HepG2 (cell line): Measurements from ENCODE around the gene PRM2. TPM values are rescaled to one million over a fixed set of nuclear protein-coding genes. Genes with fewer than 3 reads are reported as not detected.

Experiments used
- ELF1 ChIP-seq: sonication (generic); formaldehyde crosslinking; IDR thresholded peaks from 2 replicates; pipeline ENCODE4 v1.4.0; 2020; ENCODE audit warnings: missing genetic modification reagents
- KAT7 ChIP-seq: IDR thresholded peaks from 2 replicates; pipeline ENCODE4 v1.6.1; 2018; ENCODE audit warnings: borderline replicate concordance, missing compliant biosample characterization
- MBD4 ChIP-seq: IDR thresholded peaks from 2 replicates; pipeline ENCODE4 v1.6.1; 2012; ENCODE audit warnings: low read length, inconsistent platforms, borderline replicate concordance
- NONO ChIP-seq, 2 experiments: fragments of 450-650 bp in 1 of 2; sonication (generic) in 1 of 2; formaldehyde crosslinking in 1 of 2; IDR thresholded peaks in 1 of 2; conservative IDR thresholded peaks in 1 of 2; 2 replicates each; pipeline versions ENCODE4 v1.6.1 to v1.8.0; 2017 to 2022; ENCODE audit warnings: mild to moderate bottlenecking in 1 of 2, missing genetic modification reagents in 1 of 2, moderate library complexity in 1 of 2
- NR2F2 ChIP-seq: IDR thresholded peaks from 2 replicates; pipeline ENCODE4 v1.6.1; 2012; ENCODE audit warnings: low read depth, inconsistent platforms, borderline replicate concordance
- PAX8 ChIP-seq: sonication (generic); formaldehyde crosslinking; IDR thresholded peaks from 2 replicates; pipeline ENCODE4 v1.8.0; 2022; ENCODE audit warnings: mild to moderate bottlenecking, missing genetic modification reagents, borderline replicate concordance
- PPARG ChIP-seq: conservative IDR thresholded peaks from 2 replicates; pipeline ENCODE4 v1.6.1; 2016; ENCODE audit warnings: missing biosample characterization, missing genetic modification reagents
- REPIN1 ChIP-seq: sonication (generic); formaldehyde crosslinking; IDR thresholded peaks from 2 replicates; pipeline ENCODE4 v1.8.0; 2022; ENCODE audit warnings: missing genetic modification reagents, low read depth, mild to moderate bottlenecking, borderline replicate concordance
- SIX1 ChIP-seq: sonication (generic); formaldehyde crosslinking; IDR thresholded peaks from 2 replicates; pipeline ENCODE4 v1.4.0; 2020; ENCODE audit warnings: missing genetic modification reagents, borderline replicate concordance
- SNRNP70 ChIP-seq: fragments of 200-400 bp; formaldehyde crosslinking; IDR thresholded peaks from 2 replicates; pipeline ENCODE4 v1.6.1; 2017; ENCODE audit warnings: mild to moderate bottlenecking, low read depth, low read length, moderate library complexity
- SOX5 ChIP-seq: IDR thresholded peaks from 2 replicates; pipeline ENCODE4 v1.6.1; 2016; ENCODE audit warnings: borderline replicate concordance
- SRSF9 ChIP-seq: fragments of 200-400 bp; formaldehyde crosslinking; IDR thresholded peaks from 2 replicates; pipeline ENCODE4 v1.6.1; 2018; ENCODE audit warnings: borderline replicate concordance, mild to moderate bottlenecking, low read depth, low read length; ENCODE audit not compliant: insufficient read depth, poor library complexity, severe bottlenecking
- YEATS4 ChIP-seq: sonication (generic); formaldehyde crosslinking; IDR thresholded peaks from 2 replicates; pipeline ENCODE4 v1.4.0; 2020; ENCODE audit warnings: missing genetic modification reagents, borderline replicate concordance
- ZBTB8A ChIP-seq: sonication (generic); formaldehyde crosslinking; IDR thresholded peaks from 2 replicates; pipeline ENCODE4 v1.4.0; 2020; ENCODE audit warnings: mild to moderate bottlenecking, low read depth, missing genetic modification reagents, borderline replicate concordance
- ZFP1 ChIP-seq: IDR thresholded peaks from 2 replicates; pipeline ENCODE4 v1.6.1; 2016
- ZMYM2 ChIP-seq: sonication (generic); formaldehyde crosslinking; IDR thresholded peaks from 2 replicates; pipeline ENCODE4 v1.8.0; 2022; ENCODE audit warnings: mild to moderate bottlenecking, missing genetic modification reagents
- ZNF101 ChIP-seq: sonication (generic); formaldehyde crosslinking; IDR thresholded peaks from 2 replicates; pipeline ENCODE4 v1.4.0; 2020; ENCODE audit warnings: mild to moderate bottlenecking, low read depth, missing genetic modification reagents, borderline replicate concordance
- ZNF230 ChIP-seq: sonication (generic); formaldehyde crosslinking; IDR thresholded peaks from 2 replicates; pipeline ENCODE4 v1.4.0; 2020; ENCODE audit warnings: mild to moderate bottlenecking, missing genetic modification reagents
- ZNF350 ChIP-seq: sonication (generic); formaldehyde crosslinking; IDR thresholded peaks from 2 replicates; pipeline ENCODE4 v1.4.0; 2020; ENCODE audit warnings: mild to moderate bottlenecking, low read depth, missing genetic modification reagents, borderline replicate concordance
- ZNF430 ChIP-seq: sonication (generic); formaldehyde crosslinking; IDR thresholded peaks from 2 replicates; pipeline ENCODE4 v1.9.0; 2021; ENCODE audit warnings: mild to moderate bottlenecking, missing genetic modification reagents
- ZNF44 ChIP-seq: sonication (generic); formaldehyde crosslinking; IDR thresholded peaks from 2 replicates; pipeline ENCODE4 v1.5.1; 2020; ENCODE audit warnings: mild to moderate bottlenecking, missing genetic modification reagents
- ZNF605 ChIP-seq: sonication (generic); formaldehyde crosslinking; IDR thresholded peaks from 2 replicates; pipeline ENCODE4 v1.8.0; 2022; ENCODE audit warnings: mild to moderate bottlenecking, missing genetic modification reagents
- ZNF614 ChIP-seq: IDR thresholded peaks from 2 replicates; pipeline ENCODE4 v1.6.1; 2018; ENCODE audit warnings: missing biosample characterization, missing genetic modification reagents, inconsistent platforms, borderline replicate concordance
- ZNF644 ChIP-seq: IDR thresholded peaks from 2 replicates; pipeline ENCODE4 v1.6.1; 2016; ENCODE audit warnings: low read depth
- ZNF839 ChIP-seq: sonication (generic); formaldehyde crosslinking; IDR thresholded peaks from 2 replicates; pipeline ENCODE4 v1.4.0; 2020; ENCODE audit warnings: missing genetic modification reagents, mild to moderate bottlenecking, borderline replicate concordance
- ZSCAN9 ChIP-seq: IDR thresholded peaks from 2 replicates; pipeline ENCODE4 v1.6.1; 2016; ENCODE audit warnings: borderline replicate concordance
- polyA plus RNA-seq, 8 experiments: library from polyadenylated mRNA; depleted of rRNA in 3 of 8; stranded (reverse) in 7 of 8; unstranded in 1 of 8; fragments of >200 nt; fragmentation: Illumina TruSeq in 4 of 8; extraction: Trizol in 4 of 8; gene quantifications; 2 replicates each; pipeline versions ENCODE4 v1.2.1 to v1.2.3, GENCODE V29; 2011 to 2016; ENCODE audit warnings: low read depth in 4 of 8, missing spikeins in 1 of 8, mixed read lengths in 1 of 8; ENCODE audit not compliant: insufficient read depth in 1 of 8
- total RNA-seq, 5 experiments: library from RNA; depleted of rRNA; stranded (reverse); fragments of >200 nt; fragmentation: Illumina TruSeq; extraction: Trizol; gene quantifications; 2 replicates each; pipeline ENCODE4 v1.2.3, GENCODE V29; 2016; ENCODE audit warnings: low read depth in 1 of 5
- TF ChIP-seq, protein P1 (sequence below): sonication (generic); formaldehyde crosslinking; IDR thresholded peaks from 2 replicates; pipeline ENCODE4 v1.9.0; 2021; ENCODE audit warnings: missing genetic modification reagents, borderline replicate concordance
- TF ChIP-seq, protein P2 (sequence below): sonication (generic); formaldehyde crosslinking; IDR thresholded peaks from 2 replicates; pipeline ENCODE4 v1.5.0; 2020; ENCODE audit warnings: mild to moderate bottlenecking, missing genetic modification reagents, moderate library complexity

Gene PRM2
- total and polyA plus RNA-seq, 2 of the 13 experiments (the other 11 are each of a cell fraction or from before 2014, with no cell fraction given): 0.54 TPM; not detected in 1

DNA sequence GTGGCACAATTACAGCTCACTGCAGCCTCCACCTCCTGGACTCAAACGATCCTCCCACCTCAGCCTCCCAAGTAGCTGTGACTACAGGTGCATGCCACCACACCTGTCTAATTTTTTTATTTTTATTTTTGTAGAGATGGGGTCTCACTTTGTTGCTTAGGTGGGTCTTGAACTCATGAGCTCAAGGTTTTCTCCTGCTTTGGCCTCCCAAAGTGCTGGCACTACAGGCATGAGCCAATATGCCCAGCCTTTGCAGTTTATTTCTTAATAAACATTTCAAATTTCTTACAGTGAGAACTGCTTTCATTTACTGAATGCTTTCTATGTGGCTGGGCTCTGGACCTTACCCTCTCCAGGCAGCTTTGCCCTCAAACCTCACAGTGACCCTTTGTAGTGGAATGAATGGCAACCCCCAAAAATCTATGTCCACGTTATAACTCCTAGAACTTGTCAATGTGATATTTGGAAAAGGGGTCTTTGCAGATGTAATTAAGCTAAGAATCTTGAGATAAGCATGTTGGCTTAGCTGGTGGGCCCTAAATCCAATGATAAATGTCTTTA is 5.6 kb downstream of the PRM2 start (continued):
- no peak for TF ChIP-seq NONO (IDR thresholded peaks at IDR 0.05)
- no peak for TF ChIP-seq NONO (CRISPR knock-in tag; conservative IDR thresholded peaks at IDR 0.05)
- no peak for TF ChIP-seq ZNF44
- peak; percentile 44; the same call in 1 of the 2 replicates for TF ChIP-seq REPIN1 (CRISPR knock-in tag)
- no peak for TF ChIP-seq MBD4
- peak; percentile 73 for TF ChIP-seq ZMYM2 (CRISPR knock-in tag)
- no peak for TF ChIP-seq SNRNP70
- TF ChIP-seq ZNF350 (CRISPR knock-in tag): no peak
- no peak for TF ChIP-seq ZBTB8A (CRISPR knock-in tag)
- TF ChIP-seq ELF1: no peak
- 0 out of 2 replicates have a peak, but pooled peaks have one; percentile 16 for TF ChIP-seq PPARG (CRISPR knock-in tag)
- TF ChIP-seq ZSCAN9: no peak
- 0 out of 2 replicates have a peak, but pooled peaks have one; percentile 59 for TF ChIP-seq KAT7
- TF ChIP-seq ZNF230 (CRISPR knock-in tag): no peak
- peak; percentile 50; the same call in 1 of the 2 replicates for TF ChIP-seq ZNF644 (CRISPR knock-in tag)
- TF ChIP-seq, protein P1, sequence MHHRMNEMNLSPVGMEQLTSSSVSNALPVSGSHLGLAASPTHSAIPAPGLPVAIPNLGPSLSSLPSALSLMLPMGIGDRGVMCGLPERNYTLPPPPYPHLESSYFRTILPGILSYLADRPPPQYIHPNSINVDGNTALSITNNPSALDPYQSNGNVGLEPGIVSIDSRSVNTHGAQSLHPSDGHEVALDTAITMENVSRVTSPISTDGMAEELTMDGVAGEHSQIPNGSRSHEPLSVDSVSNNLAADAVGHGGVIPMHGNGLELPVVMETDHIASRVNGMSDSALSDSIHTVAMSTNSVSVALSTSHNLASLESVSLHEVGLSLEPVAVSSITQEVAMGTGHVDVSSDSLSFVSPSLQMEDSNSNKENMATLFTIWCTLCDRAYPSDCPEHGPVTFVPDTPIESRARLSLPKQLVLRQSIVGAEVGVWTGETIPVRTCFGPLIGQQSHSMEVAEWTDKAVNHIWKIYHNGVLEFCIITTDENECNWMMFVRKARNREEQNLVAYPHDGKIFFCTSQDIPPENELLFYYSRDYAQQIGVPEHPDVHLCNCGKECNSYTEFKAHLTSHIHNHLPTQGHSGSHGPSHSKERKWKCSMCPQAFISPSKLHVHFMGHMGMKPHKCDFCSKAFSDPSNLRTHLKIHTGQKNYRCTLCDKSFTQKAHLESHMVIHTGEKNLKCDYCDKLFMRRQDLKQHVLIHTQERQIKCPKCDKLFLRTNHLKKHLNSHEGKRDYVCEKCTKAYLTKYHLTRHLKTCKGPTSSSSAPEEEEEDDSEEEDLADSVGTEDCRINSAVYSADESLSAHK (CRISPR knock-in tag): no peak
- TF ChIP-seq SIX1 (CRISPR knock-in tag): no peak
- peak; percentile 49; the same call in 1 of the 2 replicates for TF ChIP-seq ZNF605 (CRISPR knock-in tag)
- no peak for TF ChIP-seq ZFP1
- TF ChIP-seq ZNF430 (CRISPR knock-in tag): 0 out of 2 replicates have a peak, but pooled peaks have one; percentile 39
- TF ChIP-seq SRSF9: no peak
- 0 out of 2 replicates have a peak, but pooled peaks have one; percentile 12 for TF ChIP-seq SOX5 (CRISPR knock-in tag)
- no peak for TF ChIP-seq ZNF839
- no peak for TF ChIP-seq NR2F2
- no peak for TF ChIP-seq PAX8 (CRISPR knock-in tag)
- TF ChIP-seq, protein P2, sequence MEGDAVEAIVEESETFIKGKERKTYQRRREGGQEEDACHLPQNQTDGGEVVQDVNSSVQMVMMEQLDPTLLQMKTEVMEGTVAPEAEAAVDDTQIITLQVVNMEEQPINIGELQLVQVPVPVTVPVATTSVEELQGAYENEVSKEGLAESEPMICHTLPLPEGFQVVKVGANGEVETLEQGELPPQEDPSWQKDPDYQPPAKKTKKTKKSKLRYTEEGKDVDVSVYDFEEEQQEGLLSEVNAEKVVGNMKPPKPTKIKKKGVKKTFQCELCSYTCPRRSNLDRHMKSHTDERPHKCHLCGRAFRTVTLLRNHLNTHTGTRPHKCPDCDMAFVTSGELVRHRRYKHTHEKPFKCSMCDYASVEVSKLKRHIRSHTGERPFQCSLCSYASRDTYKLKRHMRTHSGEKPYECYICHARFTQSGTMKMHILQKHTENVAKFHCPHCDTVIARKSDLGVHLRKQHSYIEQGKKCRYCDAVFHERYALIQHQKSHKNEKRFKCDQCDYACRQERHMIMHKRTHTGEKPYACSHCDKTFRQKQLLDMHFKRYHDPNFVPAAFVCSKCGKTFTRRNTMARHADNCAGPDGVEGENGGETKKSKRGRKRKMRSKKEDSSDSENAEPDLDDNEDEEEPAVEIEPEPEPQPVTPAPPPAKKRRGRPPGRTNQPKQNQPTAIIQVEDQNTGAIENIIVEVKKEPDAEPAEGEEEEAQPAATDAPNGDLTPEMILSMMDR (CRISPR knock-in tag): no peak
- no peak for TF ChIP-seq YEATS4 (CRISPR knock-in tag)
- TF ChIP-seq ZNF101: no peak
- no peak for TF ChIP-seq ZNF614 (CRISPR knock-in tag)
